Mammary epithelial cell (primary cell): ENCODE data around the gene KCNIP1.

Source experiments
- EZH2 ChIP-seq: IDR thresholded peaks from 2 replicates; pipeline ENCODE4 v1.6.1; 2012; ENCODE audit warnings: low read length, inconsistent platforms, borderline replicate concordance
- TF ChIP-seq, protein P1 (sequence below), 2 donors: IDR thresholded peaks in 1 of 2; conservative IDR thresholded peaks in 1 of 2; 2 replicates each; pipeline ENCODE4 v1.5.1; 2011 to 2012; ENCODE audit warnings: inconsistent platforms in 2 of 2, low read length in 2 of 2, mild to moderate bottlenecking in 2 of 2, control low read depth in 1 of 2, low read depth in 1 of 2; ENCODE audit not compliant: insufficient read depth in 1 of 2; ENCODE audit errors: extremely low read depth in 1 of 2

DNA sequence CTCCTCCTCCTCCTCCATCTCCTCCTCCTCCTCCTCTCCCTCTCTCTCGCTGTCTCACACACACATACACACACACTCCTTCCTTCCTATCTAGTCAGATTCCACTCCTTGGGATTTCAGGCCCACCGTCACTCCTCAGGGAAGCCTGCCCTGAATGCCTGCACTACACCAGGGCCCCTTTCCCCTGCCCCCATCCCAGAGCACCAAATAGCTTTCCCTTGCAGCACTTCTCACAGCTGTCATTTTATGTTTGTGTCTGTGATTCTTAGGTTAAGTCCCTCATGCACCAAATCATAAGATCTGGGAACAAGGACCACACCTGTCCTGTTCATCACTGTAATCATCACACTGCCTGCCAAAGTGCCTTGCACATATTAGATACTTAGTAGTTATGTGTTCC is 193.2 kb downstream of the KCNIP1 start:
- TF ChIP-seq, protein P1, sequence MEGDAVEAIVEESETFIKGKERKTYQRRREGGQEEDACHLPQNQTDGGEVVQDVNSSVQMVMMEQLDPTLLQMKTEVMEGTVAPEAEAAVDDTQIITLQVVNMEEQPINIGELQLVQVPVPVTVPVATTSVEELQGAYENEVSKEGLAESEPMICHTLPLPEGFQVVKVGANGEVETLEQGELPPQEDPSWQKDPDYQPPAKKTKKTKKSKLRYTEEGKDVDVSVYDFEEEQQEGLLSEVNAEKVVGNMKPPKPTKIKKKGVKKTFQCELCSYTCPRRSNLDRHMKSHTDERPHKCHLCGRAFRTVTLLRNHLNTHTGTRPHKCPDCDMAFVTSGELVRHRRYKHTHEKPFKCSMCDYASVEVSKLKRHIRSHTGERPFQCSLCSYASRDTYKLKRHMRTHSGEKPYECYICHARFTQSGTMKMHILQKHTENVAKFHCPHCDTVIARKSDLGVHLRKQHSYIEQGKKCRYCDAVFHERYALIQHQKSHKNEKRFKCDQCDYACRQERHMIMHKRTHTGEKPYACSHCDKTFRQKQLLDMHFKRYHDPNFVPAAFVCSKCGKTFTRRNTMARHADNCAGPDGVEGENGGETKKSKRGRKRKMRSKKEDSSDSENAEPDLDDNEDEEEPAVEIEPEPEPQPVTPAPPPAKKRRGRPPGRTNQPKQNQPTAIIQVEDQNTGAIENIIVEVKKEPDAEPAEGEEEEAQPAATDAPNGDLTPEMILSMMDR (conservative IDR thresholded peaks at IDR 0.05 in 1 of 2, IDR thresholded peaks at IDR 0.05 in 1 of 2; ENCODE audit: extremely low read depth in 1 of 2, insufficient read depth in 1 of 2, low read depth in 1 of 2, low read length in 2 of 2): no peak
- TF ChIP-seq EZH2: no peak
